ENCODE measurements around the gene RPGRIP1. TPM values are rescaled to one million over a fixed set of nuclear protein-coding genes. Genes with fewer than 3 reads are reported as not detected.
"Not testable (repeated sequence)": the region's sequence is repeated elsewhere in the genome, so short reads cannot be mapped to it uniquely, and the experiment has no call there.

The RPGRIP1 gene
- total and polyA plus RNA-seq, 2 of the 4 experiments (the other 2 are of a cell fraction), result not detected

- Histone ChIP-seq H3K4me2 (ENCODE audit: low read depth, low read length) (no peak overlapping the region), H2BK120ac (ENCODE audit: low read depth, low read length) (no peak overlapping the region), H3K4me1 (ENCODE audit: control insufficient read depth, insufficient read depth, low read length) (no peaks in the 10 kb centered on the region), H2BK5ac (ENCODE audit: low read depth, low read length, poor library complexity, severe bottlenecking) (no peak overlapping the region), H3K18ac (ENCODE audit: low read depth, low read length) (no peak overlapping the region), H3K9me1 (ENCODE audit: insufficient read depth, low read length) (no peaks in the 10 kb centered on the region), H2BK20ac (ENCODE audit: low read depth, low read length) (no peak overlapping the region), H3K9me3 (ENCODE audit: control insufficient read depth, insufficient read depth, low read length) (no peaks in the 10 kb centered on the region), H3K56ac (ENCODE audit: extremely low read depth, insufficient read depth, low read length) (no peak overlapping the region), H3K23ac (ENCODE audit: low read depth, low read length) (no peak overlapping the region), H4K20me1 (ENCODE audit: insufficient read depth, low read length) (no peaks in the 10 kb centered on the region), H2AK5ac (ENCODE audit: low read depth, low read length) (no peak overlapping the region), H3K4me3 (ENCODE audit: insufficient read depth, low read depth, low read length) (no peak overlapping the region), H2AFZ (replicated peaks; ENCODE audit: low read length, poor library complexity) (no peak overlapping the region), H3K27ac (ENCODE audit: insufficient read depth, low read length) (no peak overlapping the region), H3K14ac (replicated peaks; ENCODE audit: low read depth, low read length) (no peak overlapping the region), H2AK9ac (replicated peaks; ENCODE audit: low read depth, low read length, poor library complexity) (no peak overlapping the region), H4K91ac (ENCODE audit: insufficient read depth, low read depth, low read length) (no peak overlapping the region), H3K79me1 (ENCODE audit: low read depth in 1 of 2, low read length in 2 of 2) (no peaks in the 10 kb centered on the region), H2BK15ac (ENCODE audit: low read depth, low read length) (no peak overlapping the region), H3K36me3 (ENCODE audit: control insufficient read depth, insufficient read depth, low read length) (no peaks in the 10 kb centered on the region), H3K4ac (ENCODE audit: low read depth, low read length) (no peak overlapping the region), H4K8ac (ENCODE audit: low read depth in 2 of 2, low read length in 2 of 2) (no peak overlapping the region), H4K5ac (ENCODE audit: low read depth, low read length) (no peak overlapping the region), H3K27me3 (ENCODE audit: control insufficient read depth, insufficient read depth, low read length) (peaks cover 4% of the 10 kb centered on the region), H3K9ac (ENCODE audit: low read depth, low read length) (no peak overlapping the region)
- CTCF ChIA-PET, result no interaction called here
- in situ Hi-C loops (cut with MboI; ENCODE audit: low sequenced_read_pairs), result no loop called here
- POLR2A ChIA-PET (ENCODE audit: unreplicated experiment), result no interaction called here
- intact Hi-C loops (cut with micrococcal nuclease), result no loop called here
- TF ChIP-seq CHD1 (IDR thresholded peaks at IDR 0.05; ENCODE audit: low read depth, low read length) (no peak), BHLHE40 (IDR thresholded peaks at IDR 0.05; ENCODE audit: low read depth, low read length) (no peak), FOS (IDR thresholded peaks at IDR 0.05; ENCODE audit: low read depth, low read length) (no peak)
- TF ChIP-seq, protein P1, sequence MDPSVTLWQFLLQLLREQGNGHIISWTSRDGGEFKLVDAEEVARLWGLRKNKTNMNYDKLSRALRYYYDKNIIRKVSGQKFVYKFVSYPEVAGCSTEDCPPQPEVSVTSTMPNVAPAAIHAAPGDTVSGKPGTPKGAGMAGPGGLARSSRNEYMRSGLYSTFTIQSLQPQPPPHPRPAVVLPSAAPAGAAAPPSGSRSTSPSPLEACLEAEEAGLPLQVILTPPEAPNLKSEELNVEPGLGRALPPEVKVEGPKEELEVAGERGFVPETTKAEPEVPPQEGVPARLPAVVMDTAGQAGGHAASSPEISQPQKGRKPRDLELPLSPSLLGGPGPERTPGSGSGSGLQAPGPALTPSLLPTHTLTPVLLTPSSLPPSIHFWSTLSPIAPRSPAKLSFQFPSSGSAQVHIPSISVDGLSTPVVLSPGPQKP (IDR thresholded peaks at IDR 0.05; ENCODE audit: borderline replicate concordance, low read depth, low read length), result no peak
- no TSS peak for BruUV-seq (replicated peaks)
- no CpG with 5 or more reads among the region's 6 CpGs for WGBS, 2 experiments (ENCODE audit: extremely low coverage in 2 of 2, insufficient read length in 1 of 2)
- dilution Hi-C loops (cut with HindIII; ENCODE audit: low sequenced_read_pairs, unreplicated experiment), result no loop called here
- DNase-seq, result no peak
- no peak for ATAC-seq (ENCODE audit: low read depth)
Measured at GRCh38 chr14:21287168-21287567, 7.3 kb downstream of the RPGRIP1 start.

DNA sequence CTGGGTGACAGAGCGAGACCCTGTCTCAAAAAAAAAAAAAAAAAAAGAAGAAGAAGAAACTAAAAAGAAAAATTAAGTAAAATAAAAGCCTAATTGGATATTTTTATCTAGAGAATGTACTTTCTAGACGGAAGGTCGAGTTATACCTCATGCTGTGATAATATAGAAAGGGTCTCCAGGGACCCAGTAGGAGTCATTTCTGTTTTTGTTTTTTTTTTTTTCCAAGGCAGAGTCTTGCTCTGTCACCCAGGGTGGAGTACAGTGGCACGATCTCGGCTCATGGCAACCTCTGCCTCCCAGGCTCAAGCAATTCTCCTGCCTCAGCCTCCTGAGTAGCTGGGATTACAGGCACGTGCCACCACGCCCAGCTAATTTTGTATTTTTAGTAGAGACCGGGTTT is 14.1 kb downstream of the RPGRIP1 start:
- CTCF ChIA-PET, result interaction anchor here (0.6 kb wide), 1 partner anchor 52 kb away, joined by 4 read pairs; no protein-coding TSS in a partner anchor
- H3K9ac ChIP-seq (ENCODE audit: low read depth, low read length), result not testable (repeated sequence)

More for the DNA sequence above, 14.1 kb downstream of the RPGRIP1 start:
- H2BK120ac ChIP-seq (ENCODE audit: low read depth, low read length); DNase-seq; in situ Hi-C loops (cut with MboI; ENCODE audit: low sequenced_read_pairs); H3K14ac ChIP-seq (replicated peaks; ENCODE audit: low read depth, low read length); H3K27me3 ChIP-seq (ENCODE audit: control insufficient read depth, insufficient read depth, low read length); BruUV-seq (replicated peaks); ATAC-seq (ENCODE audit: low read depth); intact Hi-C loops (cut with micrococcal nuclease); H3K4ac ChIP-seq (ENCODE audit: low read depth, low read length); H3K9me1 ChIP-seq (ENCODE audit: insufficient read depth, low read length); dilution Hi-C loops (cut with HindIII; ENCODE audit: low sequenced_read_pairs, unreplicated experiment); H4K5ac ChIP-seq (ENCODE audit: low read depth, low read length); H3K4me3 ChIP-seq (ENCODE audit: insufficient read depth, low read depth, low read length); H3K79me1 ChIP-seq (ENCODE audit: low read depth in 1 of 2, low read length in 2 of 2); H2AK5ac ChIP-seq (ENCODE audit: low read depth, low read length); H4K20me1 ChIP-seq (ENCODE audit: insufficient read depth, low read length); H3K4me1 ChIP-seq (ENCODE audit: control insufficient read depth, insufficient read depth, low read length); H2AK9ac ChIP-seq (replicated peaks; ENCODE audit: low read depth, low read length, poor library complexity); H3K9me3 ChIP-seq (ENCODE audit: control insufficient read depth, insufficient read depth, low read length); H3K27ac ChIP-seq (ENCODE audit: insufficient read depth, low read length); H4K91ac ChIP-seq (ENCODE audit: insufficient read depth, low read depth, low read length); H3K23ac ChIP-seq (ENCODE audit: low read depth, low read length); H2AFZ ChIP-seq (replicated peaks; ENCODE audit: low read length, poor library complexity); H3K36me3 ChIP-seq (ENCODE audit: control insufficient read depth, insufficient read depth, low read length); H2BK20ac ChIP-seq (ENCODE audit: low read depth, low read length); H4K8ac ChIP-seq (ENCODE audit: low read depth in 2 of 2, low read length in 2 of 2); H3K18ac ChIP-seq (ENCODE audit: low read depth, low read length); H3K56ac ChIP-seq (ENCODE audit: extremely low read depth, insufficient read depth, low read length); H2BK5ac ChIP-seq (ENCODE audit: low read depth, low read length, poor library complexity, severe bottlenecking); H2BK15ac ChIP-seq (ENCODE audit: low read depth, low read length); H3K4me2 ChIP-seq (ENCODE audit: low read depth, low read length); POLR2A ChIA-PET (ENCODE audit: unreplicated experiment): not testable (repeated sequence)
- 82% methylated on average over 4 of the region's 8 CpGs; no CpG with 5 or more reads in 1 of the 2 experiments for WGBS, 2 experiments (ENCODE audit: extremely low coverage in 2 of 2, insufficient read length in 1 of 2)

Data from IMR-90 (cell line).